ENCODE measurements around the gene TMEM184B.

TMEM184B gene

DNA sequence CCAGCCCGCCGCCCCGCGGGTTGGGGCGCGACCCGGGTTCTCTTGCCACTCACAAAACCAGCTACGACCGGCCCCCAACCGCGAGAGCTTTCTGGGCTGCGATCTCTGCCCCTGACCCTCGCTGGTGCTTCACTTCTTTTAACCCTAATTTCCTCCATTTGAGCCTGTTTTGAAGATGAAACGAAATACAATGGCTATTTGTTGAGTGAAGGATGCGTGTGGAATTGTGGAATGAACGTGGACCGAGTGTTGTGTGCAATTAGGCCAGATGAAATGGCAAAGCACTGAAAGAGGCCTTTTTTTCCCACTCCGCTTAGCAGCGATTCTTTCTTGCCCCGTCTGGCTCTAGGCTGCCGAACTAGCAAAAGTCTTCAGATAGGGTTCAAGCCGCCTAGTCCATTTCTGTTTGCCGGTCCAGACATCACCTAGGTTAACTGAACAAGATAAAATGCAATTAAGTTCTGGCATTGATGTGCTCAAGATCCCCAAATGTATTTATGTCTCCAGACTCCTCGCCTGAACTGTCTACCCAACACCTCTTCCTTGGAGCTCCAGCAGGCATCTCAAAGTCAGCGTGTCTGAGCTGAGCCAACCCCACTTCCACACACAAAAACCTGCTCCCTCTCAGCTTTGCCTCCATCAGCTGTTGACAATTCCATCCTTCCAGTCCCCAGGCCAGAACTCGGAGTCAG is 471 bp upstream of the TMEM184B start:
- DNase-seq: no peak

- no peak for DNase-seq
Observed at GRCh38 chr22:38271927-38272372, 860 bp downstream of the TMEM184B start.

DNA sequence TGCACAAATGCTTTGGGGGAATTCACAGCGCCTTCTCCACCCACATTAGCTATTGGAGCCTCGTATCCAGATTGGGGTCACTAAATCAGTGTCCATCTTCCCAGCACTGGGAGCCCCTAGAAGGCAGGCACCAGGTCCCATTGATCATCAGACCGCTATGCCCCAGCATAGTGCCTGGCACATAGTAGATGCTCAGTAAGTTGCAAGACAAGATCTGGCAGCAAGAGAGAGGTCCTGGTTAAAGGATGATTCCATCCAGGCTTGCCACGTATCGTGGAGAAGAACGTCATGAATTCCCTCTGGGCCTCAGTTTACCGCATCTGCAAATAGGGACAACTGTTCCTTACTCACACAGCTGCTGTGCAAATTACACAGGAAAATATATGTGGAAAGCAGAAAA is 1.7 kb downstream of the TMEM184B start:
- DNase-seq: no peak

GRCh38 chr22:38270091-38270992 is 2.5 kb downstream of the TMEM184B start:
- no peak for DNase-seq

- no peak for DNase-seq
Observed at GRCh38 chr22:38269466-38269865, 3.3 kb downstream of the TMEM184B start.

DNA sequence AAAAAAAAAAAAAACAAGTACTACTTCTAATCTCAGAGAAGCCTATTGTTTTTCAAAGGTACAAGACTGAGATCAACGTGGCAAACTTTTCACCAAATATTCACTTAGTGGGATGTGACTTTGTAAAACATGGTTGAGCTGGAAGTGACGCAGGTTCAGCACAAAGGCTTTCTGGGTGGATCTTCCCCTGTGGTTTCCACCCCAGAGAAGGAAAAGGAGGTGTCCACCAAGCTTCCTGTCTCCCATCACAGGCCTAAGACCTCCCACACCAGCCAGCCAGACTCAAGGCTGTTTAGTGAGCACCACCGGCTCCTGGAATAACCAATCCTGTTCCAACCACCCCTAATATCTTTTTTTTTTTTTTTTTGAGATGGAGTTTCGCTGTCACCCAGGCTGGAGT is 5.7 kb downstream of the TMEM184B start:
- peak; percentile 87 for DNase-seq

GRCh38 chr22:38266120-38266519 is 6.7 kb downstream of the TMEM184B start:
- DNase-seq: no peak

- no peak for DNase-seq
Observed at GRCh38 chr22:38264322-38264843, 8.4 kb downstream of the TMEM184B start.

GRCh38 chr22:38262051-38262795 is 10.6 kb downstream of the TMEM184B start:
- DNase-seq: peak; percentile 42

- DNase-seq: no peak
Observed at GRCh38 chr22:38260761-38261681, 11.8 kb downstream of the TMEM184B start.

- DNase-seq: no peak
Observed at GRCh38 chr22:38259370-38259769, 13.4 kb downstream of the TMEM184B start.

GRCh38 chr22:38258895-38259294 is 13.9 kb downstream of the TMEM184B start:
- no peak for DNase-seq

- no peak for DNase-seq
Observed at GRCh38 chr22:38257650-38258250, 15.1 kb downstream of the TMEM184B start.

DNA sequence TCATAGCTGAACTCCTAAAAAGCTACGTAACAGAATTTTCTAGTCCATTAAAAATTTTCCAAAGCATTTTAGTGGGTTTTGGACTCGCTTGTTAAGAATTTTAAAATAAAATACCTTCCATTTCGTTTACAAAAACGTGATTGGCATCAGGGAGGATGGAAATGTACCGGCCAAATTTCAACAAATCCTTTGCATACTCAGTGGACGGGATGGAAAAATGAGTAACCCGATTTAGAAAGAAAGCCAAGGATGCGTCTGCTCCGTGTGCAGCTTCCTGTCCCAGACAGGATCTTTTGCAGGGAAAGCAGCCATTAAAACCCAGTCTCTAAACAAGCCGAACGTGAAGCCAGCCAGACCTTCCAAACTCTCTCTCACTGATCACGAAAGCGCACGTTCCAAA is 15.6 kb downstream of the TMEM184B start:
- DNase-seq: no peak

- DNase-seq: no peak
Observed at GRCh38 chr22:38255697-38256096, 17.1 kb downstream of the TMEM184B start.

DNA sequence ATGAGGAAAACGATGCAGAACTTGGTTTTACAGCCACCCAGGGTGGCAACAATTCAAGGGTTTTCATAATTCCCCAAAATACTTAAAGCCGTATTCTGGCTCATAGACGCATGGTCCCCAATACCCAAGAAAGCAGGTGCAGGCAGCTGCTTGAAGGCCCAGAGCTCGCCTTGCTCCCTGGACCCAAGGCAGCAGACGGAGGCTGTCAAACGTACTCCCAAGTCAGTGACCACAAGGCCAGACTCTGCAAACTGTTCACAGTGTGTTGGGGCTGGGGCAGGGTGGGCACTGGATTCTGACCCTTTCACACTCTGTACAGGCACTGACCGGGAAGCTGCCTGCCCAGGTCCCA is 21.5 kb downstream of the TMEM184B start:
- DNase-seq: no peak

DNA sequence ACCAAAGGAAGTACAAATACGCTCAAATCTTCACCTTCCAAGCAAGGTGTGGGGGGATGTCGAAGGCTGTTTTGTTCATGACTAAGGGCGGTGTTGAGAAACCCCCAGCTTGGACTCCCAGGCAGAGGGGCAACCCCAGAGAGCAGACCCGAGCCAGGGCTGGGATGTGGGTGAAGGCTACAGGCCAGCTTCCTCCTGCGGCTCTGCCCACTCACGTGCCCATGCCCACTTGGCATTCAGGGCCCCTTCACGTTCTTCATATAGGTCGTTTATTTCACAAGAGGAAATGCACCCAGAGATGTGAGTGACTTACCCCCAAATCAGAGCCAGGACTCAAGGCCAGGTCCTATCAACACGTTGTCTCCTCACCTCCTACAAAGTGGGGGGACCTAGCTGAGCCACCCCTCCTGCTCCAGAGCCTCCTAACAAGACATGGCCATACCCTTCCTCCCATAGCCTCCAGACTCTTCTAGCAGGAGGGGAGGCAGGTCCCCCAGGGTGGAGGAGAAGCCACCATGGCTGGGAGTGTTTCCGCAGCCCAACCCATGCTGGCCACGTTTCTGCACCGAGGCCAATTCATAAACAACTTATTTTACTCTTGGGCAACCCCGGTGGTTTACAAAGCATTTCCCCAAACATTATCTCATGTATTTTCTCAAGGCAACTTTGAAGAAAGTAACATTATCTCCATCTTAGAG is 22.0 kb downstream of the TMEM184B start:
- DNase-seq: no peak

GRCh38 chr22:38249803-38250642 is 22.8 kb downstream of the TMEM184B start:
- DNase-seq: no peak

- no peak for DNase-seq
Observed at GRCh38 chr22:38249301-38249700, 23.5 kb downstream of the TMEM184B start.

GRCh38 chr22:38248280-38248679 is 24.5 kb downstream of the TMEM184B start:
- DNase-seq: no peak
